GM21528 (cell line): ENCODE results near the gene CPD.

Experiments
- ATAC-seq: cut with Tn5 transposase; IDR thresholded peaks from one replicate; pipeline ENCODE4 v1.9.1; 2021; ENCODE audit warnings: mild to moderate bottlenecking, moderate library complexity; ENCODE audit not compliant: unreplicated experiment, low FRiP score

The CPD gene

GRCh38 chr17:30352240-30352814, 26.4 kb upstream of the CPD start:
- no peak for ATAC-seq

- ATAC-seq = no peak
These were observed 24.0 kb upstream of the CPD start for GRCh38 chr17:30354701-30355100.

GRCh38 chr17:30357476-30357875, 21.3 kb upstream of the CPD start:
- ATAC-seq = no peak

GRCh38 chr17:30358055-30358760, 20.5 kb upstream of the CPD start:
- no peak for ATAC-seq

GRCh38 chr17:30360086-30360808, 18.5 kb upstream of the CPD start:
- ATAC-seq = no peak

- no peak for ATAC-seq
These were observed 16.9 kb upstream of the CPD start for GRCh38 chr17:30361766-30362279.

- peak; percentile 76 for ATAC-seq
These were observed 15.0 kb upstream of the CPD start for GRCh38 chr17:30363715-30364202.

- no peak for ATAC-seq
These were observed 12.2 kb upstream of the CPD start for GRCh38 chr17:30366536-30366935.

- ATAC-seq = no peak
These were observed 9.6 kb upstream of the CPD start for GRCh38 chr17:30368912-30369720.

GRCh38 chr17:30369995-30370394, 8.7 kb upstream of the CPD start:
- ATAC-seq = no peak

GRCh38 chr17:30372755-30373154, 6.0 kb upstream of the CPD start:
- ATAC-seq = no peak

GRCh38 chr17:30375661-30376060, 3.1 kb upstream of the CPD start:
- ATAC-seq = no peak

GRCh38 chr17:30376621-30377452, 1.9 kb upstream of the CPD start:
- ATAC-seq = no peak

- ATAC-seq = no peak
These were observed 1.0 kb upstream of the CPD start for GRCh38 chr17:30377574-30378240.

GRCh38 chr17:30378241-30378824, 394 bp upstream of the CPD start:
- peak; percentile 1 for ATAC-seq

- ATAC-seq = peak; percentile 31
These were observed 676 bp downstream of the CPD start for GRCh38 chr17:30379303-30379902.

GRCh38 chr17:30379903-30380381, 1.2 kb downstream of the CPD start:
- peak; percentile 27 for ATAC-seq

- no peak for ATAC-seq
These were observed 2.1 kb downstream of the CPD start for GRCh38 chr17:30380643-30381339.
